B cell (primary cell): ENCODE measurements around the gene CLVS2. TPM values are rescaled to one million over a fixed set of nuclear protein-coding genes. Genes with fewer than 3 reads are reported as not detected.

Experiments
- ATAC-seq: fragments of 200-7000 bp; cut with Tn5 transposase; one replicate; pipeline ENCODE4 v1.10.0; 2021; ENCODE audit warnings: low read depth, mild to moderate bottlenecking, moderate number of reproducible peaks, moderate library complexity
- CTCF ChIA-PET: fragments of 350-600 bp; sonication (Branson Sonifier 250); formaldehyde crosslinking; loops from one replicate; lab custom pipeline; 2021; ENCODE audit warnings: antibody characterized with exemption, inconsistent platforms; lab: Charles Lee
- POLR2A ChIA-PET: fragments of 350-600 bp; sonication (Branson Sonifier 250); formaldehyde crosslinking; loops from one replicate; lab custom pipeline; 2021; ENCODE audit warnings: antibody characterized with exemption; lab: Charles Lee
- DNase-seq: peaks from one replicate; pipeline ENCODE4 v3.0.0; 2013
- H2AFZ ChIP-seq: 2 replicates; pipeline ENCODE4 v1.6.1; 2012; ENCODE audit warnings: mild to moderate bottlenecking, low read depth, low read length; ENCODE audit not compliant: insufficient read depth, poor library complexity, severe bottlenecking
- H3K27ac ChIP-seq, 2 donors: 1 replicate in 1 of 2; 2 replicates in 1 of 2; pipeline ENCODE4 v1.5.1; 2012 to 2013; ENCODE audit warnings: low read length in 2 of 2, mild to moderate bottlenecking in 2 of 2, moderate library complexity in 1 of 2
- H3K27me3 ChIP-seq, 4 experiments: fragments of 200-600 bp in 1 of 4; sonication (generic) in 1 of 4; replicated peaks in 1 of 4; 1 replicate in 2 of 4; 2 replicates in 2 of 4; pipeline versions ENCODE4 v1.6.1 to v1.7.0; 2013 to 2016; ENCODE audit warnings: low read length in 3 of 4, mild to moderate bottlenecking in 2 of 4, mixed read lengths in 1 of 4, moderate library complexity in 1 of 4; ENCODE audit not compliant: insufficient read depth in 4 of 4, control insufficient read depth in 3 of 4; ENCODE audit errors: control extremely low read depth in 1 of 4
- H3K36me3 ChIP-seq, 2 experiments: replicated peaks in 1 of 2; 1 replicate in 1 of 2; 2 replicates in 1 of 2; pipeline versions ENCODE4 v1.6.1 to v1.7.1; 2013; ENCODE audit warnings: low read length in 1 of 2; ENCODE audit not compliant: insufficient read depth in 2 of 2, control insufficient read depth in 1 of 2; ENCODE audit errors: control extremely low read depth in 1 of 2, extremely low read depth in 1 of 2
- H3K4me1 ChIP-seq, 2 donors: fragments of 200-600 bp in 1 of 2; sonication (generic) in 1 of 2; 1 replicate in 1 of 2; 2 replicates in 1 of 2; pipeline versions ENCODE4 v1.5.1 to v1.6.1; 2013 to 2017; ENCODE audit warnings: low read length in 2 of 2; ENCODE audit not compliant: control insufficient read depth in 2 of 2, insufficient read depth in 2 of 2
- H3K4me2 ChIP-seq: replicated peaks from 2 replicates; pipeline ENCODE3; 2012; ENCODE audit warnings: mild to moderate bottlenecking, low read depth, low read length; ENCODE audit not compliant: poor library complexity, severe bottlenecking
- H3K4me3 ChIP-seq, 5 experiments: fragments of 200-600 bp in 1 of 5; sonication (generic) in 1 of 5; 1 replicate in 3 of 5; 2 replicates in 2 of 5; pipeline versions ENCODE4 v1.5.1 to v1.7.0; 2011 to 2016; ENCODE audit warnings: low read length in 4 of 5, mild to moderate bottlenecking in 4 of 5, low read depth in 2 of 5, control low read depth in 1 of 5, moderate library complexity in 1 of 5; ENCODE audit not compliant: insufficient read depth in 1 of 5; ENCODE audit errors: control extremely low read depth in 1 of 5, extremely low read depth in 1 of 5
- H3K79me2 ChIP-seq: fragments of 200-600 bp; sonication (generic); one replicate; pipeline ENCODE4 v1.6.0; 2016; ENCODE audit warnings: low read length; ENCODE audit not compliant: control insufficient read depth, insufficient read depth
- H3K9ac ChIP-seq: fragments of 200-600 bp; sonication (generic); 2 replicates; pipeline ENCODE4 v1.6.1; 2017; ENCODE audit warnings: mild to moderate bottlenecking, low read length, moderate library complexity
- H3K9me3 ChIP-seq, 3 donors: one replicate each; pipeline versions ENCODE4 v1.6.1 to v1.7.1; 2013; ENCODE audit warnings: low read length in 2 of 3; ENCODE audit not compliant: control insufficient read depth in 2 of 3, insufficient read depth in 1 of 3; ENCODE audit errors: control extremely low read depth in 1 of 3
- H4K20me1 ChIP-seq: 2 replicates; pipeline ENCODE4 v1.6.0; 2012; ENCODE audit warnings: mild to moderate bottlenecking, low read length; ENCODE audit not compliant: insufficient read depth, control insufficient read depth, poor library complexity, severe bottlenecking
- H3K27ac Mint-ChIP-seq: one replicate; pipeline ENCODE4 v1.8.0; 2021; ENCODE audit warnings: mixed read lengths
- H3K27me3 Mint-ChIP-seq: one replicate; pipeline ENCODE4 v1.8.0; 2021; ENCODE audit warnings: mixed read lengths
- H3K4me1 Mint-ChIP-seq: one replicate; pipeline ENCODE4 v1.8.0; 2021; ENCODE audit warnings: mixed read lengths
- H3K4me3 Mint-ChIP-seq: one replicate; pipeline ENCODE4 v1.8.0; 2021; ENCODE audit warnings: mixed read lengths
- H3K9me3 Mint-ChIP-seq: one replicate; pipeline ENCODE4 v1.8.0; 2022; ENCODE audit warnings: mixed read lengths; ENCODE audit not compliant: insufficient read depth
- CTCF ChIP-seq: fragments of 200-600 bp; IDR thresholded peaks from one replicate; pipeline ENCODE4 v1.8.0; 2022; ENCODE audit warnings: antibody characterized with exemption, mild to moderate bottlenecking
- EZH2 ChIP-seq: IDR thresholded peaks from 2 replicates; pipeline ENCODE4 v1.6.1; 2012; ENCODE audit warnings: borderline replicate concordance, low read depth, mild to moderate bottlenecking, moderate library complexity, low read length; ENCODE audit not compliant: insufficient read depth, poor library complexity, severe bottlenecking
- WGBS: methylation state at CpG from one replicate; pipeline ENCODE4 v1.1.5; 2013; ENCODE audit warnings: missing lambda C conversion rate; ENCODE audit not compliant: insufficient coverage; 5-methylcytosine and 5-hydroxymethylcytosine counted together
- intact Hi-C: fragments of 100-400 bp; cut with micrococcal nuclease; formaldehyde crosslinking; loops from one replicate; pipeline ENCODE4 v1.10.0; 2022
- polyA plus RNA-seq: library from polyadenylated mRNA; depleted of rRNA; stranded (reverse); fragments of >200 nt; gene quantifications from 2 replicates; pipeline ENCODE4 v1.2.3, GENCODE V29; 2012
- total RNA-seq, 2 donors: library from RNA; stranded (reverse); fragments of 120-200 nt in 1 of 2; gene quantifications; 1 replicate in 1 of 2; 2 replicates in 1 of 2; pipeline versions ENCODE4 v1.2.3 to v1.2.4, GENCODE V29; 2013 to 2022

Gene CLVS2
- total and polyA plus RNA-seq, 2 donors (not counting 1 experiment from before 2014, with no cell fraction given) = not detected

GRCh38 chr6:123091896-123092271, 95.8 kb downstream of the CLVS2 start:
- no peaks in the 10 kb centered on the region for H3K36me3 ChIP-seq
- H3K4me3 ChIP-seq = no peak overlapping the region
- Mint-ChIP-seq H3K27ac (no peak overlapping the region), H3K27me3 (no peaks in the 10 kb centered on the region), H3K4me3 (no peak overlapping the region), H3K9me3 (no peaks in the 10 kb centered on the region), H3K4me1 (no peaks in the 10 kb centered on the region)
- TF ChIP-seq CTCF (no peak), EZH2 (no peak)
- ATAC-seq (no peak), DNase-seq (no peak)
- no peaks in the 10 kb centered on the region for H3K9me3 ChIP-seq
- H3K9ac ChIP-seq = no peak overlapping the region
- H3K4me1 ChIP-seq = no peaks in the 10 kb centered on the region
- ChIA-PET CTCF (no interaction called here), POLR2A (no interaction called here)
- H3K27me3 ChIP-seq = no peaks in the 10 kb centered on the region
- no peak overlapping the region for H3K27ac ChIP-seq
- intact Hi-C loops = no loop called here
- H4K20me1 ChIP-seq = no peaks in the 10 kb centered on the region
- no peaks in the 10 kb centered on the region for H3K79me2 ChIP-seq
- no peak overlapping the region for H2AFZ ChIP-seq
- no peak overlapping the region for H3K4me2 ChIP-seq

GRCh38 chr6:123094795-123095194, 98.8 kb downstream of the CLVS2 start:
- ATAC-seq (no peak), DNase-seq (no peak)
- no peaks in the 10 kb centered on the region for H3K27me3 ChIP-seq
- Mint-ChIP-seq H3K27ac (no peak overlapping the region), H3K4me3 (no peak overlapping the region), H3K9me3 (peaks cover 3% of the 10 kb centered on the region), H3K27me3 (no peaks in the 10 kb centered on the region), H3K4me1 (no peaks in the 10 kb centered on the region)
- H3K9me3 ChIP-seq = no peaks in the 10 kb centered on the region
- no peaks in the 10 kb centered on the region for H3K4me1 ChIP-seq
- H2AFZ ChIP-seq = no peak overlapping the region
- intact Hi-C loops = no loop called here
- H3K9ac ChIP-seq = no peak overlapping the region
- H3K27ac ChIP-seq = no peak overlapping the region
- H3K4me3 ChIP-seq = no peak overlapping the region
- no peak overlapping the region for H3K4me2 ChIP-seq
- TF ChIP-seq EZH2 (no peak), CTCF (no peak)
- POLR2A ChIA-PET = no interaction called here
- CTCF ChIA-PET = no interaction called here
- WGBS = 50% methylated on average over 1 of the region's 1 CpG
- no peaks in the 10 kb centered on the region for H3K36me3 ChIP-seq
- H4K20me1 ChIP-seq = no peaks in the 10 kb centered on the region
- no peaks in the 10 kb centered on the region for H3K79me2 ChIP-seq
